ENCODE data around the gene NSMF.
A peak's percentile ranks its signal among the peaks of the same experiment; 100 is the strongest.
"Not testable (repeated sequence)": the region's sequence is repeated elsewhere in the genome, so short reads cannot be mapped to it uniquely, and the experiment has no call there.

Gene NSMF

DNA sequence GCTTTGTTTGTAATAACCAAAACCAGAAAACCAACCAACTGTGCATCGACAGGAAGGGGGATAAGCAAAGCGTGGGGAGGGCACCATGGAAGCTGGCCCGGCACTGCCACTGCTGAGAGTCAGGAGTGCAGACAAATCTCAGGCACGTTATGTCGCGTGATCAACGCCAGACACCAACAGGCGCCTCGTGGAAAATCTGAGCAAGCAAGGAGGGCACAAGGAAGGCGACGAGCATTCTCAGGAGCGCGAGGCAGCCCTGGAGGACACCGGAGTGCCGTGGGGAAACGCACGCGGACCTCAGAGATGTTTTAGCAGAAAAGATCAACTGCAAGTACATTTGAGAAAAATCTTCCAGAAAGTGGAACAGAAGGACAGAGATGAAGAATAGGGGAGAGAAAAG, 15.1 kb upstream of the NSMF start:
- no peak for DNase-seq

DNA sequence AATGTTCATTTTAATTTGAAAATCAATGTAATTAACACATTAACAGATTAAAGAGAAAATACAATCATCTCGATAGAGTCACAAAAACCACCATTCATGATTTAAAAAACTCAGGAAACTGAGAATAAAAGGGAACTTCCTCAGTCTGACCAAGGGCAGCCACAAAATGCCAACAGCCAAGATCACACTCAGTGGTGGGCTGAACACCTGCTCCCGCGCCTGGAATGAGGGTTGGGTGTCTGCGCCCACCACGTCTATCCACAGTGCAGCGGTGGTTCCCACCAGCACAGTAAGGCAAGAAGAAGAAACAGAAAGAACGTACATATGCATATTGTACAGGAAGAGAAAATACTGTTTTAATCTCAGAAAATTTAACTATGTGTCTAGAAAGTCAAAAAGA, 11.7 kb upstream of the NSMF start:
- DNase-seq = no peak

DNA sequence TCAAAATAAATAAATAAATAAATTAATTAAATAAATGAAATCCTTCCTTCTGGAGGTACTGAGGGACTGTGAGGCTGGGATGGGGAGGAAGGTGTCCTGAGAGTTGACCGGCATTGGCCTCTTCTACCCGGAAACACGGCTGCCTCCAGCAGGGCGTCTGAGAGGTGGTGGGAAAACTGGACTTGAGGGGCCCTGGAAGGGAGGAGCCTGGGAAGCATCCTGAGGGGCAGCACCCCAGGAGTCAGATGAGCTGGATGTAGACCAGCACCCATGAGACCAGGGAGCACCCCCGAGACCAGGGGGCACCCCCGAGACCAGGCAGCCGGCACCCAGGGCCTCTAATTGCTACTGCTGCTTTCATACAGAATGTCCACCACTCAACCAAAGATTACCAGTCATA, 8.8 kb upstream of the NSMF start:
- no peak for DNase-seq

DNA sequence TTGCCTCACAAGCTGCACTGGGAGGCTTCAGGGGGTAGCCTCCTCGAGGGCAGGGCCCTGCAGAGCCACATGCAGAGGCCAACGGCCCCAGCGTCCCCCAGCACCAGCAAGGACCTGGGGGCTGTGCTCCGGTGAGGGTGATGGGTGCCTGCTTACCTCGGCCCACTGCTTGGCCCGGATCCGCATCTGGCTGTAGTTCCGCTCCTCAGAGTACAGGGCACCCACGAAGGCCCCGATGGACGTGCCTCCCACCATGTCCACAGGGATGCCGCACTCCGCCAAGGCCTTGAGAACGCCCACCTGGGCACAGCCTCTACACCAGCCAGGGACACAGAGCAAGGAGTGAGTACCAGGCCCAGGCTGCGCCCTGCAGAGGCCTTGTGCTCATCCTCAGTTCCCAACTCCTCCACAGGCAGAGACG, 8.0 kb upstream of the NSMF start:
- DNase-seq = no peak

DNA sequence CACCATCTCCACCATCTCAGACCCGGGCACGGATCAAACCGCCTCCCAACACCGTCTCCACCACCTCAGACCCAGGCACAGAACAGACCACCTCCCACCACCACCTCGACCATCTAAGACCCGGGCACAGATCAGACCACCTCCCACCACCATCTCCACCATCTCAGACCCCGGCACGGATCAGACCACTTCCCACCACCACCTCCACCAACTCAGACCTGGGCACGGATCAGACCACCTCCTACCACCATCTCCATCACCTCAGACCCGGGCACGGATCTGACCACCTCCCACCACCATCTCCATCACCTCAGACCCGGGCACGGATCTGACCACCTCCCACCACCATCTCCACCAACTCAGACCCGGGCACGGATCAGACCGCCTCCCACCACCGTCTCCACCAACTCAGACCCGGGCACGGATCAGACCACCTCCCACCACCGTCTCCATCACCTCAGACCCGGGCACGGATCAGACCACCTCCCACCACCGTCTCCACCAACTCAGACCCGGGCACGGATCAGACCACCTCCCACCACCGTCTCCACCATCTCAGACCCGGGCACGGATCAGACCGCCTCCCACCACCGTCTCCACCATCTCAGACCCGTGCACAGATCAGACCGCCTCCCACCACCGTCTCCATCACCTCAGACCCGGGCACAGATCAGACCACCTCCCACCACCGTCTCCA, 7.4 kb upstream of the NSMF start:
- not testable (repeated sequence) for DNase-seq

DNA sequence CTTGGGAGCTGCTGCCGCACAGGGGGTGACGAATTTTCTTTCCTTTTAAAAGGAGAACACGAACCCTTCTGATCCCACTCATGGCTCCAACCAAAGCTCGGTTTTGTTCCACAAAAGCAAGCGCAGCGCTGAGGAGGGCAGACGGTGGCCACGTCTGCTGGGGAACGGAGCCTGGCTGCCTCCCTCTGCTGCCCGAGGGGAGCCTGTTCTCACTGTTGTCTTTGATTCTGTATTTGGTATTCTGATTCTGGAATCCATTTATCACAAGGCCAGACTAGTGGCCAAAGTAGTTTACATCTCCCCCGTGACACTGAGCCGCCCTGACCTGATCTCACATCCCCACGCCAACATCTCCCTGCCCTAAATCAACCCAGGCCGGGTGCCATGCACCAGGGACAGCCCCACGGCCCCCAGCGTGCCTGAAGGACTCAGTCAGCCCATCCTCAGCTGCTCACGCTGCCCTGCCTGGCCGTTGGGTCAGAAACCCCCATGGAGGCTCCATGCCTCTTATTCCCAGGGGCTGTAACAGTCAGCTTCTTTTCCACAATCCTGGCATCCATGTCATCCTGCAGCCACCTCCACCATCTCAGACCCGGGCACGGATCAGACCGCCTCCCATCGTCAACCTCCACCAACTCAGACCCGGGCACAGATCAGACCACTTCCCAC, 6.7 kb upstream of the NSMF start:
- DNase-seq = no peak

DNA sequence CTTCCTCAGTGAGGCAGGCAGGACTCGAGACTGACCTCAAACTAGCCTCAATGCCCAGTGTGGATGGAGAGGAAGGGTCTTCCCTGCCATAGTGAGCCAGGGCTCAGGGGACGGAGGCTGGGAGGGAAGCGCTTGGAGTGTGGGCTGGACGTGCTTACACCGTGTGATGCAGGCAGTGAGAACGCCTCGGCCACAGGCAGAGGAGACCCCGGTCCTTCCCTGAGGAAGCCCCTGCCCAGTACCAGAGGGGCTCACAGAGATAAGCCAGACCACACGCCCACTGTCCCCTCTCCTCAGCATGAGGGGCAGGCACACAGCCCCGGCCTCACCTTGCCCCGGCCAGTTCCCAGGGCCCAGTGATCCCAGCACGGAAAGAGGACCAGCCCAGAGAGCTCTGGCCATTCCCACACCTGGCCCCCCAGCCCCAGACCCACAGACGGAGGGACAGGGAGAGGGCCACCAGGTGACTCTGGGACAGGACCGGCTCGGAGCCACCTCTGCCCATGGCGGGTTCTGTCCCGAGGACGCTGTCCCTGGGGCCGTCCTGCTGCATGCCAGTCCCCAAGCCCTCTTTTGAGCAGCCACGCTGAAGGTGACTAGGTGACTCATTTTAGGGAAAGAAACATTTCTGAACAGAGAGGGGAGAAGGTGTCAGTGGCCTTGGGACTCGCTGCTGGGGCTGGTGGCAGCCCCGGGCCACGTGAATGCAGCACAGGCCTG, 6.0 kb upstream of the NSMF start:
- no peak for DNase-seq

DNA sequence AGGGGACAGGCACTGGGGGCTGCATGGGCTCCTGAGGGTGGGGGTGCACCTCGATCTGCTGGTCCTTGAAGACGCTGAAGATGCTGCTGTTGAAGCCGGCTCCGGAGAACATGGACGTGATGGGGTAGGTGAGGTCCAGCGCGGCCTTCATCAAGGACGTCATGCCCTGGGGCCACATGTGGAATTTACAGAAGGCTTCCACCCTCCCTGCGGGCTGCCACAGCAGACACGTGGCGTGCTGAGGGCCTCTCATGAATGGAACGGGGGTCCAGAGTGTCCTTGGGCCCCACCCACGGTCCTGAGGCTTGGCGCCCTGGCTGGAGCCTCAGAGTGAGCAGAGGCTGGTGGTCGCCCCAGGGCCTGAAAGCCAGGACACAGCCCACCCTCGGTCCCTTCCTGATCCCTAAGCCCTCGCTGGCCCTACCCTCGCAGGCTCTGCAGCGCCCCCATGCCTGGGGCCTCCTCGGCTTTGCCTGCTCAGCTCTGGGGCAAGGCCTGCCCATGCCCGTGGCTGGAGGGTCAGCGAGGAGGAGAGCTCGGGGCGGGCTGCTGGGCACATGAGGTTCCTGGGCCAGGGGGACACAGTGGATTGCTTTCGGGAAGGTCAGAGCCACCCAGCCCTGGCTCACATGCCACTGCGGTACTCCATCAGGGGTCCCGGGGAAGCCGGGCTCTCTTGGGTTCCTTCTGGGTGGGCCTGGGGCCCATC, 5.3 kb upstream of the NSMF start:
- DNase-seq = no peak

DNA sequence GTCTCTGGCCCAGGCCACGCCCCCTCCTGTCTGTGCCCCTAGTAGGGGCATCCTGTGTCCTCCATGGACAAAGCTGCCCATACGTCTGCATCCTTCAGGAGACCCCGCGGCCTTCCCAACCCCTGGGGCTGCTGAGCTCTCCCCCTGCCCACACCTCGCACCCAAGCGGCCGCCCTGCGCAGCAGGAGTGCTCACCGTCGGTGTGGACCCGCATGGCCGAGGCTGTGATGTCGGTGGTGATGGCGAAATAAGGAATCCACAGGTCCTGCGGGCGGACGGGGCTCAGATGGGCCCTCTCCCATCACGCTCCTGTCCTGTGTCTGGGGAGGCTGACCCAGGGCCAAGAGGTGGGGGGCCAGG, 4.8 kb upstream of the NSMF start:
- no peak for DNase-seq

DNA sequence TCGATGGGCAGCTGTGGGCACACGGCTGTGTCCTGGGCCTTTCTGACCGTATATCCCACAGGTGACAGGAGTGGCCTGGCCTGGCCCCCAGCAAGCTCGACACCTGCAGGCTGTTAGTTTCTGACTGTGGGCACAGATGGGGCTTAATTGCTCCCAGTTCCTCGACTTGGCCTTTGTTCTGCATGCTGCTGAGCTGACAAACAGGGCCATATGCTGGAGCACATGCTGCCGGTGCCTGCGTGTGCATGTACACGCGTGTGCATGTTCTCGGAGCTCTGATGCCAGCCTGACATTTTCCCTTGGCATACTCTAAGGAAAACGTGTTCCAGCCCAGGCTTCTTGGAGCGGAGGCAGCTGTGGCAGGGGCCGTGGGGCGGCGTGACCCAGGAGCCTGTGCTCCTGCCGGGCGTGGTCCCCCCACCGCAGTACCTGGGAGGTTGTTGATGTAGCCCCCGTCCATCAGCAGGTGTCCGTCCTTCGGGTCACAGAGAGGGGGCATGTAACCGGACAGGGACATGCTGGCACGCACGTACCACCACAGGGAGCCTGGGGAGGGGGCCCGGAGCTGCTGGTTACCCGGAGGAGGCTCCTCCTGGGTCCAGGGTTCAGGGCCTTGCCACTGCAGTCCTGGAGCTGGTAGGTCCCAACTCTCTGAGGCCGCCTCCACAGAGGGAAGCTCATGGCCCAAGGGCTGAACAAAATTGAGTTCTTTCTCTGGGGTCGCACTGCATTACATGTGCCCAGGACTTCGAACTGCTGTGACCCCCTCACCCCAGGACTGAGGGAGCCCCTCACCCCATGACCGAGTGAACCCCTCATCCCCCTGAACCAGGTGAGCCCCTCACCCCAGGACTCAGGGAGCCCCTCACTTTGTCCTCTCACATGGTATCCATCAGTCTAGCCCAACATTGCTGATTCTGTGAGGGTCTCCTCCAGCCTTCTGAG, 4.1 kb upstream of the NSMF start:
- DNase-seq = no peak

DNA sequence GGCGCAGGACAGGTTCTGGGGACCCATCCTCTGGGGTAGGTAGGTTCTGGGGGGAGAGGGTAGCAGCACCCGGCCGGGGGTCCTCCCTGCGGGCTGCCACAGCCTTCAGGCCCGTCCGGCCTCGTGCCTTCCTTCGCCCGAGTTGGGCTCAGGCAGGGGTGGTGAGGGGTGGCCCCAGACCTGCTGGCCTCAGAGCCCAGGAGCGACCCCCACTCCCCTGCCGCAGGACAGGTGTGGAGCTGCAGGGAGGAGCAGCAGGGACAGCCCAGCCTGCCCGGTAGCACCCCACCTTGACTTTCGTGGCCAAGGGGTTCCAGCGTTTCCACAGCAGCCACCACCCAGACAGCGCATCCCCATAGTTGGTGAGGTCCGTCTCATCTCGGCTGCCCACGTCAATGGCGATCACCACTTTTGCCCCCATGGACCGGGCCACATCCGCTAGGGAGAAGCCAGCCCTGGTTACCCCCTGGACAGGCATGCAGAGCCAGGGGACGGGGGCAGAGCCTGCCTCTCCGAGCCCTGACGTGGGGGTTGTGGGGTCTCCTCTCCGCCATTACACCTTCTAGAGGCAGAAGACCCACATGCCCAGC, 3.4 kb upstream of the NSMF start:
- peak in 1 of 2 experiments; percentile 20 for DNase-seq

DNA sequence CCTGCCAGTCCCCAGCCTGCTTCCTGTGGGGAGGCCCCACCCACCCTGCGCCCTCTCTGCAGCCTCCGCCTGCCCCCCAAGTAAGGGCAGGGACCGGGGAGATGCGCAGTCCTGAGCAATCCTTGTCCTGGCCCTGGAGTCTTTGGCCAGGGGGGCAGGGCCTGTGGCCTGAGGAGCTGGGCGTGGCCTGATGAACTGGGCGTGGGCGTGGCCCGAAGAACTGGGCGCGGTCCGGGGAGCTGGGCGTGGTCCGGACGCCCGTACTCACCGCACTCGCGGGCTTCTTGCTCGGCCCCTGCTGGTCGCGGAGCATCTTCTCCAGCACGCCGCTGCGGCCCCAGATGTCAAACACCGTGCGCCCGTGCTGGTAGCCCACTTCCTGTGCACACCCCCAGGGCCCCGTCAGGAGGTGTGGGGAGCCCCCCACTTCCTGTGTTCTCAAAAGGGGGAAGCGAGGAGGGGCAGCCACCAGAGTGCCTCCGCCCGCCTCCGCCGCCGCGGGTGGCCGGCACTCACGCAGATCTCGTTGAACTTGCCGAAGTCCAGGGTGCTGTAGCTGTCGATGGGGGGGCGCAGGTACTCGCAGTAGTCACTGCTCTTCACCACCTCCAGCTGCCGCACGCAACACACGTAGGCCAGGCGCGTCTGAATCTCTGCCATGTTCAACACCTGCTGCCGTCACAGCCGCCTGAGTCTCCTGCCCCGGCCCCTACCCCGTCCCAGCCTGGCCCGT, 2.7 kb upstream of the NSMF start:
- peak; percentile 88 to 91 for DNase-seq

DNA sequence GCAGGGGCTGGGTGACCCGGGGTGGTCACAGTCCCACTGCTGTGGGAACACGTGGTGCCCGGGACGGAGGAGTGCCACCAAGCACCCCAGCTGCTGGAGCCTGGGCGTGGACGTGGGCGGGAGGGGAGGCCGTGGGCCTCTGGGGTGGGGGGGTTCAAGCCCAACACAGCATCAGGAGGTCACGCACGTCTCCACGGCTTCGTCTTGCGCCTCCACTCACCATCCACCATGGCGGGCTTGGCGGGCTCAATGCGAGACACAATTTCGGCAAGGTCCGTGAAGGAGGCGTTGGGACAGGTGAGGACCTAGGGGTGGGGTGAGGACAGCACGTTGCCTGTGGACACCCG, 2.2 kb upstream of the NSMF start:
- no peak for DNase-seq

DNA sequence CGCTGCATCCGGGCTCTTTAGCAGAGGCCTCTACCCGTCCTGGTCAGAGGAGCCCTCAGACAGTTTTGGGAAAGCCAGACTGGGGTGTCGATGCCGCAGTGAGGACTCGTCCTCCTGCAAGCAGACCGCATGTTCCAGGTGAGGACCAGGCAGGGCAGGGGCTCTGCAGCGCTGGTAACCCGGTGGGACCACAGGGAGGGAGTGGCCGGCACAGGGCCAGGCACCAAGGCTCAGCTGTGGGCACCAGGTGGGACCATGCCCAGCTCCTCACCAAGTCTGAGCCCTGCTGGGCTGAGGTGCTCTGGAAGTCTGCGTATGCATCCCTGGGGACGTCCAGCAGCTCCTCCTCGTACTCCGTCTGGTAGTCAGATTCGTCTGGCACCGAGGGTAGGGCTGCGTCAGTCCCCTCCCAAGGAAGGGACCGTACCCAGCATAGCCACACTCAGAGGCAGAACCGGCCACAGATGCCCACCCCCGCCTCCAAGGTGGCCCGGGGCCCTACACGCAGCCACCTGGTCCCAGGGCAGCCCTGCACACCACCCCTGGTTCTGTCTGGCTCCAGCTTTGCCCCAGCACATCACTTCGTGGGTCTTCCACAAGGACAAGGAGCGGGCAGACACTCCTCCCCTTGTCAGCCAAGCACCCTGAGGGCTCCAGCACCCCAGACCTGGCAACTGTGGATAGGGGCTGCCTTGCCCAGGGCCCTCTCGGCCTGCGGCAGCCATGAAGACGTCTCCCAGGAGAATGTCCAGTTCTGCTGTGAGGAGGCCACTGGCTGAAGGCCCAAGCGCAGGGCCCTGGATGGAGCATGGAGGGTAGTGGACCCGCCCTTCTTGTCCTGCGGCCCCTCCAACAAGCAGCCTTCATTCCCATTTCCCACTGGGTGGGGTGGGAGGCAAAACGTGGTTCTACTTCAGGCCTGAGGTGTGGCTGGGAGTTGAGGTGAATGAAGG, 1.5 kb upstream of the NSMF start:
- DNase-seq = peak in 1 of 2 experiments; percentile 27

DNA sequence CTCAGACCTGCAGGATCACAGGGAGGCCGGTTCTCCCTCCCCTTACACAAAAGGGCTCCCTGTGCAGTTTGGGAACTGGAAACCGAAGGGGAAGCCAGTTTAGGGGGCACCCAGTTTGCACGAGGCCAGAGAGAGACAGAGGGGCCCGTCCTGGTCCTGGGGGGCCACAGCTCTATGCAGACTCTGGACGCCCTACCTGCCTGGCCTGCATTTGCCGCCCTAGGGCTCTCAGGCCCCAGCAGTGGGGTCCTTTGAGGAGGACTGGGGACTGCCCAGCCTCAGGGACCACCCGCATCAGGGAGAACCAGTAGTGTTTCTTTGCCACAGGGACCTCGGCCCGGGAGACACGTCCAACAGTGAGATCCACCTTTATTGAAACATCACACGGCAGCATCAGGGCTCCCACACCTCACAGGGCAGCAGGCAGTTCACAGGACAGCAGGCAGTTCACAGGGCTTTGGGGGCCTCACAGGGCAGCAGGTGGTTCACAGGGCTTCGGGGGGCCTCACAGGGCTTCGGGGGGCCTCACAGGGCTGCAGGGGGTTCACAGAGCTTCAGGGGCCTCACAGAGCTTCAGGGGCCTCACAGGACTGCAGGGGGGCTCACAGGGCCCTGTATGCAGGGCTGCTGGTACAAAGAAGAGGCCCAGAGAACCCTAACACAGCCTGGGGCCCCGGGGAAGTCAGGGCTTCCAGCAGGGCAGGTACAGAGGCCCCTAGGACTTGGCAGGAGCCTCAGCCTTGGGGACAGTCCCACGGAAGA, 648 bp upstream of the NSMF start:
- DNase-seq = no peak

DNA sequence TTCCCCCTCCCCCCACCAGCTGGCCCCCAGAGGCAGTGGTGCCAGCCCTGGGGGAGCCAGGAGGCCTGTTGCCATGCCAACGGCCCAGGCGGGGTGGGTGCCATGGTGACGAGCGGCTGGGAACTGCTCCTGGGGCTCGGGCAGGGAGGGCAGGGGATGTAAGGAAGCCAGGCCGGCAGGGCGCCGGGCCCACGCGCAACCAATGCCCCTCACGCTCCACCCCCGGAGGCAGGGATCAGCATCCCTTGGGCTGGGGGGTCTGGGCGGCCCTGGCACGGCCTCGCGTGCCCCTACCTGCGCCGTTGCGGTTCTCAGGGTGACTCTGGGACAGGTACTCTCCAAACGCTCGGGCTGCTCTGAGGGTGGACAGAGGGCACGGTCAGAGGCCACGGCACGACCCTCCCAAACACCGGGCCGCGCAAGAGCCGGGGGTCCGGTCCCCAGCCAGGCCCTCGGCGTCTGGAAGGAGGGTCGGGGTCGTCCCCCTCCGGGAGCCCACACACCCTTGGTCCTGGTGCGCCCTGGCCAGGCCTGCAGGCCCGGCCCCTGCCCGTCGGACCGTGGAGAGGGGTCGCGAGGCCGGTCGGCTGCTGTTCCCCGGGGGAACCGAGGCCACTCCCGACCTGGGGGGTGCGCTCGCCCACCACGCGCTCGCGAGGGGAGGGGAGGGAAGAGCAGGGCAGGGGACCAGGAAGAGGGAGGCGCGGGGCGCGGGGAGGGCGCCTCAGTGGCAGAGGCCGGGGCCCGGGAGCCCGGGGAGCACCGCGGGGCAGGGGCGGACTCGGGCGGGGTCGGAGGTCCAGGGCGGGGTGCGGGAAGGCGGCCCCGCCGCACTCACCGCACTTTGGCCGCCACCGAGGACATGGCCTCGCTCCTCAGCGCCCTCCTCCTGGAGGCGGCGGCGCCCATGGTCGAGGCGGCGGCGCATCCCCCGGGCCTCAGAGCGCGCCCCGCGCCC, 661 bp downstream of the NSMF start:
- no peak for DNase-seq

DNA sequence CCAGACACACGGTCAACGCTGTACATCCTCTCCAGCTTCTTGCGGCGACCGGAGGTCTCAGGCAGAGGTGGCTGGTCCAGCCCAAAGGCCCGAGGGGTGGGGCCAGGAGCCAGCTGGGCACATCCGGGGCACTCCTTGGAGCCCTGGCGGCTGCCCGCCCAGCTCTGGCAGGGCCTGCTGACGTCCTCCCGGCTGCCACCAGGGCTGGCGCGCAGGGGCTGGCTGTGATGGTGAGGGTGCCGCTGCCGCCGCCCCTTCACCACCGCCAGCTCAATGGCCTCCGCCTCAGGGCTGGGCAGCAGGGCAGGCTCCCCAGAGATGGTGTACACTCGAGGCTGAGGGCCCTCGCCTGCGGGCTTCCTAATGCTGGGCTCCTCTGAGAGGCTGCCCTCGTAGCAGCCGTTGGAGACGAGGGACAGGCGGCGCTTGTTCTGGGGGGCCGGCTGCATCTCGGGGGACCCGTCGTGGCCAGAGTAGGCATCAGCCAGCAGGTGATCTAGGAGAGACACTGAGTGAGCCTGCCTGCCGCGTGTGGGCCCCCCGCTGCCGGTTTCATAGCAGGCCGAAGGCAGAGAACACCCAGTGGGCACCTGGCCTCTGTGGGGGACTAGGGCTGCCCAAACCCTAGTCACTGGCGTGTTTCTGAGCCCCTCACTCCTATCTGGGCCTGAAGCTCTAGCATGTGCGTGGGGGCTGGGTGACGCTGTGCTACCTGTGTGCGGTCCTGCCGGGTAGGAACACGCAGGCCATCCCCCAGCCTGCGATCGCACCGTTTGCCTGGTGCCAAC, 1.5 kb downstream of the NSMF start:
- no peak for DNase-seq
